ENCODE results near the gene TPRG1. TPM values are rescaled to one million over a fixed set of nuclear protein-coding genes. Genes with fewer than 3 reads are reported as not detected.
"Not testable (repeated sequence)": the region's sequence is repeated elsewhere in the genome, so short reads cannot be mapped to it uniquely, and the experiment has no call there.

TPRG1 gene
- total RNA-seq, 1 experiment from 2014 or later: 0.42 TPM

- no peak for DNase-seq (ENCODE audit: low read depth)
These were observed 141.1 kb downstream of the TPRG1 start for GRCh38 chr3:189312866-189313265.

- peak; percentile 95 for DNase-seq (ENCODE audit: low read depth)
These were observed 144.7 kb downstream of the TPRG1 start for GRCh38 chr3:189316296-189317019.

GRCh38 chr3:189317911-189318310 lies 146.1 kb downstream of the TPRG1 start:
- DNase-seq (ENCODE audit: low read depth): no peak

- no peak for DNase-seq (ENCODE audit: low read depth)
These were observed 148.7 kb downstream of the TPRG1 start for GRCh38 chr3:189320511-189320910.

- no peak for DNase-seq (ENCODE audit: low read depth)
These were observed 150.6 kb downstream of the TPRG1 start for GRCh38 chr3:189322339-189322738.

- DNase-seq (ENCODE audit: low read depth): peak; percentile 100
These were observed 152.9 kb downstream of the TPRG1 start for GRCh38 chr3:189324538-189325138.

GRCh38 chr3:189325454-189325853 lies 153.7 kb downstream of the TPRG1 start:
- peak; percentile 44 for DNase-seq (ENCODE audit: low read depth)

GRCh38 chr3:189329630-189330029 lies 157.9 kb downstream of the TPRG1 start:
- not testable (repeated sequence) for DNase-seq (ENCODE audit: low read depth)

GRCh38 chr3:189330066-189330465 lies 158.3 kb downstream of the TPRG1 start:
- no peak for DNase-seq (ENCODE audit: low read depth)

- DNase-seq (ENCODE audit: low read depth): peak; percentile 20
These were observed 159.2 kb downstream of the TPRG1 start for GRCh38 chr3:189331002-189331418.

GRCh38 chr3:189334064-189334920 lies 162.5 kb downstream of the TPRG1 start:
- peak; percentile 83 for DNase-seq (ENCODE audit: low read depth)

GRCh38 chr3:189337673-189338091 lies 165.9 kb downstream of the TPRG1 start:
- no peak for DNase-seq (ENCODE audit: low read depth)

GRCh38 chr3:189338366-189338765 lies 166.6 kb downstream of the TPRG1 start:
- no peak for DNase-seq (ENCODE audit: low read depth)

- no peak for DNase-seq (ENCODE audit: low read depth)
These were observed 168.2 kb downstream of the TPRG1 start for GRCh38 chr3:189339996-189340395.

- peak; percentile 33 for DNase-seq (ENCODE audit: low read depth)
These were observed 169.1 kb downstream of the TPRG1 start for GRCh38 chr3:189340680-189341460.

- peak; percentile 82 for DNase-seq (ENCODE audit: low read depth)
These were observed 171.0 kb downstream of the TPRG1 start for GRCh38 chr3:189342811-189343210.

GRCh38 chr3:189344996-189345395 lies 173.2 kb downstream of the TPRG1 start:
- no peak for DNase-seq (ENCODE audit: low read depth)

- peak; percentile 24 for DNase-seq (ENCODE audit: low read depth)
These were observed 178.0 kb downstream of the TPRG1 start for GRCh38 chr3:189349772-189350171.

- no peak for DNase-seq (ENCODE audit: low read depth)
These were observed 181.7 kb downstream of the TPRG1 start for GRCh38 chr3:189353318-189353965.

- DNase-seq (ENCODE audit: low read depth): no peak
These were observed 182.5 kb downstream of the TPRG1 start for GRCh38 chr3:189353988-189354889.
